ENCODE data around the gene KBTBD13. TPM values are rescaled to one million over a fixed set of nuclear protein-coding genes. Genes with fewer than 3 reads are reported as not detected.
A peak's percentile ranks its signal among the peaks of the same experiment; 100 is the strongest.

Gene KBTBD13
- total and polyA plus RNA-seq, 3 donors from 2014 or later, result 1.2 to 3.4 (median 2.4) TPM

DNA sequence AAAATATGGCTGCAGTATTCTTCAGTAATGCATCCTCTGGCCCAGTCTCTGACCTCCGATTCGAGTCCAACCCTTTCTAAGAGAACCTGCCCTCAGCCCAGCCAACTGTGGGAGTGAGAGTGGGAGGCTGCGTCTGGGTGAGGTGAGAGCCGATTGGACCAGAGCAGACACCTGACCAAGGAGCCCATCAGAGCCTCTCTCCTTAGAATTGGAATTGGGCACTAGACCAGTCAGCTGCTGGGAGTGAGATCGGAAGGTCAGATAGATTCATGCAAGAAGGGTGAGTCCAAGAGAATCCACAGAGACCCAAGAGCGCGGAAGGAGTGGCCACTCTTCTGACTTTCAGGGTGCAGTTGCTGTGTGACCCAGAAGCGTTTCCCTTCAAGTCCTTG is 19.0 kb upstream of the KBTBD13 start:
- H3K9me3 ChIP-seq, result no peaks in the 10 kb centered on the region
- intact Hi-C loops (cut with DNase I; ENCODE audit: low total_unique reads), result no loop called here
- no peak overlapping the region for H3K4me3 ChIP-seq
- DNase-seq, result no peak
- no peak for TF ChIP-seq POLR2A (IDR thresholded peaks at IDR 0.05)
- TF ChIP-seq, protein P1, sequence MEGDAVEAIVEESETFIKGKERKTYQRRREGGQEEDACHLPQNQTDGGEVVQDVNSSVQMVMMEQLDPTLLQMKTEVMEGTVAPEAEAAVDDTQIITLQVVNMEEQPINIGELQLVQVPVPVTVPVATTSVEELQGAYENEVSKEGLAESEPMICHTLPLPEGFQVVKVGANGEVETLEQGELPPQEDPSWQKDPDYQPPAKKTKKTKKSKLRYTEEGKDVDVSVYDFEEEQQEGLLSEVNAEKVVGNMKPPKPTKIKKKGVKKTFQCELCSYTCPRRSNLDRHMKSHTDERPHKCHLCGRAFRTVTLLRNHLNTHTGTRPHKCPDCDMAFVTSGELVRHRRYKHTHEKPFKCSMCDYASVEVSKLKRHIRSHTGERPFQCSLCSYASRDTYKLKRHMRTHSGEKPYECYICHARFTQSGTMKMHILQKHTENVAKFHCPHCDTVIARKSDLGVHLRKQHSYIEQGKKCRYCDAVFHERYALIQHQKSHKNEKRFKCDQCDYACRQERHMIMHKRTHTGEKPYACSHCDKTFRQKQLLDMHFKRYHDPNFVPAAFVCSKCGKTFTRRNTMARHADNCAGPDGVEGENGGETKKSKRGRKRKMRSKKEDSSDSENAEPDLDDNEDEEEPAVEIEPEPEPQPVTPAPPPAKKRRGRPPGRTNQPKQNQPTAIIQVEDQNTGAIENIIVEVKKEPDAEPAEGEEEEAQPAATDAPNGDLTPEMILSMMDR (IDR thresholded peaks at IDR 0.05), result no peak
- H3K27ac ChIP-seq, result no peak overlapping the region
- no peaks in the 10 kb centered on the region for H3K36me3 ChIP-seq (ENCODE audit: low read depth, missing control alignments)
- WGBS, 2 donors, result 68 to 80% methylated on average over 7 to 8 of the region's 8 CpGs
- peaks cover 45% of the 10 kb centered on the region for H3K4me1 ChIP-seq
- no peaks in the 10 kb centered on the region for H3K27me3 ChIP-seq

DNA sequence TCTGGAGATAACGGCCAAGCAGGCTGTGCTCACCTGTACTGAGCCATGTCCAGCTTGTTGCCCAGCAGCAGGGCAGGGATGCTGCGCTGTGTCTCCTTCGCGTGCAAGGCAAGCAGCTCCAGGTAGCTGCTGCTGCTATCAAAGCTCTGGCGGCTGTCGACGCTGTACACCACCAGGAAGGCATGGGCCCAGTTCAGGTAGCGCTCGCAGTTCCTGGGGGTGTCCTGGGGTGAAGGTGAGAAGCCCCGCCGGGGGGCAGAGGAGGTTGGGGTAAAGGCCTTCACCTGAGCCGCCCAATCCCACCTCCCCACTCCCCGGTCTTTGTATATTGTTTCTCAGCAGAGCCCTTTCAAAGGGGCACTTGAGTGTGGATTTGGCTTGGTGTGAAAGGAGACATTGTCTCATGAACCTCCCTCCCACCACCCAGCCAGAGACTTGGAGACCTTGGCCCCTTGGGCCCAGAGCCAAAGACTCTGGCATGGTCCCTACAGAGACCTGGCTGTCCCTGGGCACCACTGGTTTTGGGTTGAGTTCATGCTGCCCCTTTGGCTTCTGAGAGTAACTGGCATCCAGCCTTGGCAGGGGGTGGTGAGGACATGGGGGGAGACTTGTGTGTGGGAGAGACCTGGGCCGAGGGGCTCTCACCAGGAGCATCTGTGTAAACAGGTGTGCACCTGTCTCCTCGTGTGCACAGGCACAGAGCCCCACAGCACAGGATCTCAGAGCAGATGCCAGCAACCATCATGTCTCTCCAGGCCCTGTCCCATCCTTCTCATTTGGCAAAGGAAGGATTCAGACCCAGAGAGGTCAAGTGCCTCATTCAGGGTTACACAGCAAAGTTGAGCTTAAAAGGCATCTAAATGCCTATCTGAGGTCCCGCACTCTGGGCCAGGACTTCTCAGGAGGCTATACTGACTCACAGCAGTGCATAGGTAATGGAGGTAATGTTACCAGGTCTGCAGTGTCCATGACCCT is 17.9 kb upstream of the KBTBD13 start:
- Histone ChIP-seq H3K36me3 (ENCODE audit: low read depth, missing control alignments) (no peaks in the 10 kb centered on the region), H3K4me1 (peaks cover 54% of the 10 kb centered on the region)
- peak; percentile 59 for DNase-seq

DNA sequence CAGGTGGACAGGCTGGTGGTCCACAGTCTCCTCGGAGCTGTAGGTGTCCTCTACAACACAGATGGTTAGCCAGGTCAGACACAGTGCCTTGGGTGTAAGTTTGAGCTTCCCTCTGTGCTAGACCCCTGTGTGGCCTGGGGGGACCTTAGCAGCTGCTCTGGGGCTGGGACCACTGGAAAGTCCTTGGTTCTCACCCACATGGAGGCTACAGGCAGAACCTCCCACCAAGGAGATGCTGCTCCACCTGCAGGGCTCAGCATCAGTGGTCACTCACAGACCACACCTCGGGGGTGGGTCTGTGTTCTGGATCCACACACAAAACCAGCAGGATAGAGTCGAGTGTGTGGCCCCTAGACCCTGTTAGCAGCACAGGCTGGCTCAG is 17.2 kb upstream of the KBTBD13 start:
- H3K4me3 ChIP-seq, result no peak overlapping the region
- no peaks in the 10 kb centered on the region for H3K9me3 ChIP-seq
- H3K36me3 ChIP-seq (ENCODE audit: low read depth, missing control alignments), result no peaks in the 10 kb centered on the region
- no peak for TF ChIP-seq POLR2A (IDR thresholded peaks at IDR 0.05)
- TF ChIP-seq, protein P1 (IDR thresholded peaks at IDR 0.05), result no peak
- 87% methylated on average over 3 of the region's 3 CpGs; no CpG with 5 or more reads in 1 of the 2 donors for WGBS, 2 donors
- H3K27ac ChIP-seq, result peak overlapping the region in 1 of 2 donors; percentile 69
- H3K27me3 ChIP-seq, result no peaks in the 10 kb centered on the region
- peaks cover 61% of the 10 kb centered on the region for H3K4me1 ChIP-seq
- intact Hi-C loops (cut with DNase I; ENCODE audit: low total_unique reads), result no loop called here
- no peak for DNase-seq

More for the DNA sequence above, 17.9 kb upstream of the KBTBD13 start:
- no peaks in the 10 kb centered on the region for H3K9me3 ChIP-seq
- H3K4me3 ChIP-seq, result no peak overlapping the region
- TF ChIP-seq, protein P1 (IDR thresholded peaks at IDR 0.05), result no peak
- TF ChIP-seq POLR2A (IDR thresholded peaks at IDR 0.05), result no peak
- no peaks in the 10 kb centered on the region for H3K27me3 ChIP-seq
- intact Hi-C loops (cut with DNase I; ENCODE audit: low total_unique reads), result no loop called here
- peak overlapping the region in 1 of 2 donors; percentile 69 for H3K27ac ChIP-seq
- 66 to 75% methylated on average over 8 to 16 of the region's 16 CpGs for WGBS, 2 donors

DNA sequence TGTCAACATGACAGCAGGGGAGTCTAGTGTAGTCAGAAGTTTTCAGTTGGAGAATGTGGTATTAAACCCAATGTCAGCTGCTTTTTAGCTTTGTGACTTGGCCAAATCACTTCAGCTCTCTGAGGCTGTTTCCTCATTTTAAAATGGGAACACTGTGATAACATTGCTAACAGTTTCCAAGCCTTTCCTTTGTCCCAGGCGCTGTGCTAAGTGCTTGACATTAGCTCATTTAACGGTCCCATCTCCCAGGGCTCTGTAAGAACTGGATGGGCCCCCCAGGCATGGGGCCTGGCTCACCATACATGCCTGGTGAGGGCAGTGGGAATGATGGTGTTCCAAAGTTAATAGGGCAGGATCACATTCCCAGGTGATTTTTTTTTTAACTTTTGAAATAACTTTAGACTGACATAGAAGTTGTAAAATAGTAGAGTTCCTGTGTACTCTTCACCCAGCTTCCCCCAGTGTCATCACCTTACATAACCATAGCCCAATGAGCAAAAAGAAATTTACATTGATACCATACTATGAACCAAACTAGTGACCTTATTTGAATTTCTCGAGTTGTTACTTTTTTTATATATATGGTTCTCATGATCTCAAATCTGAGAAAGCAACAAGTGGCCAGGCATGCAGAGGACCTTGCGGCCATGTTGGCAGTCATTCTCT is 16.5 kb upstream of the KBTBD13 start:
- Histone ChIP-seq H3K27ac (peak overlapping the region in 1 of 2 donors; percentile 69), H3K4me1 (peaks cover 62% of the 10 kb centered on the region), H3K4me3 (no peak overlapping the region), H3K27me3 (no peaks in the 10 kb centered on the region), H3K9me3 (no peaks in the 10 kb centered on the region), H3K36me3 (ENCODE audit: low read depth, missing control alignments) (no peaks in the 10 kb centered on the region)
- DNase-seq, result no peak
- intact Hi-C loops (cut with DNase I; ENCODE audit: low total_unique reads), result no loop called here
- 63 to 65% methylated on average over 4 of the region's 4 CpGs for WGBS, 2 donors
- TF ChIP-seq, protein P1 (IDR thresholded peaks at IDR 0.05), result no peak
- TF ChIP-seq POLR2A (IDR thresholded peaks at IDR 0.05), result no peak

Data from testis (tissue), 3 donors.